ENCODE measurements around the gene KAZN.

Gene KAZN

DNA sequence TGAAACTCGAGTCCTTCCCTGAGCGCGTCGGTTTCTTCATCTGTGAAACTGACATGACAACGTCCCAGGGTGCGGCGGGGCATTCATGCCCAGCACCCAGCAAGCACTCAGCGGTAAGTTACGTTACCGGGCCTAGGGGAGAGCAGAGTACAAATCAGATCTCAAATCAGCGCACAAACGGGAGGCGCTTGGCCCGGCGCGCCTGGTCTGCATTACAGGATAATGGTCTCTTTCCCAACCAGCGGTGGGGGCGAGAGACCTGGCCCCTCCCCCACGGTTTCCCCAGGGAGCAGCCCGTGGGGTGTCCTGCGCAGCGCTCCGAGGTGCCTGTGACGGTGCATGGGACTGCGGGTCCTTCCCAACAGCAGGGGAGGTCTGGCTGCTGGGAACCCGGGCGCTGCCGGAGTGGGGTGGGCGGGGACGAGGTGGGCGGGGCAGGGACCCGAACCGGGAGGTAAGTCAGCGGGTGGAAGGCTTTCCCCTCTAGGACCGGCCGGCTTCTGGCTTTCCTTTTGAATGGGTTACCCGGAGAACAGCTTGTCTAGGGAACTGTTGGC, 556.1 kb downstream of the KAZN start:
- no peak for DNase-seq

- DNase-seq = no peak
These were observed 556.7 kb downstream of the KAZN start for GRCh38 chr1:15155191-15155590.

DNA sequence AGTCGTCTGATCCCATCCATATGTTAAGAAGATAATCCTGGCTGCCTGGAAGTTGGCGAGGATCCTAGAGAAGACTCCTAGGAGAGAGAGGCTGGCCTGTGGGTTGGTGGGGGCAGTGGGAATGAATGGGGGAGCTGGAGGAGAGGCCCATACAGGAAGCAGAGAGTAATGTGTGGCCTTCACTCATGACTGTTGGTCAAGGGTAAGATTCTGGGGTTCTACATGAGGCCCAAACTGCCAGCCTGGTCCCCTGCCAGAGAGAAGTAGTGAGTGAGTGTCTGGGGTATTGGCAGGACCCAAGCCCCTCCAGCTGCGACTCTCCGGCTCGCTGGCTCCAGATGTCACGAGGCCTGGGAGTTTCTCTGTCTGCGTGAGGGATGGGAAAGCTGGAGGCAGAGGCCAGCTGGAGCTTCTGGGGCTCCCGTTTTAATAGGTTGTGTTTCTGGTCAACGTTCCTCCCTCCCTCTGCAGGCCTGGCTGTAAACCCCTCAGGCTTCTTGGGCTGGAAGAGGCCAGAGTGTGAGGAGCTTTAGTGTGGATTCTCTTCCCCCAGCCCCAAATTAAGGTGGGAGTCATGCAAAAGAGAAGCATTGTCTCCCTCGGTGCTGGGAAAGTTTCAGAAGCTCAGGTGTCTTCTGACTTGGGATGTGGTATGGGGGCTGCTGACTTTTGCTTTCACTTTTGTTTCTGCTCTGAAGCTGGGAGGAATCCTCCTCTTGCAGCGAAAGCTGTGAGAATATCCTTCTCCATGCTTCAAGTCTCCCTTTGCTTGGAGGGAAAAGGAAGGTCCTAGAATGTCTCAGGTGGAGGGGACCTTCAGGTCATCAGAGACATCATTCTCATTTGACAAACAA, 557.6 kb downstream of the KAZN start:
- DNase-seq = peak; percentile 33

- DNase-seq = no peak
These were observed 558.4 kb downstream of the KAZN start for GRCh38 chr1:15156807-15157380.

GRCh38 chr1:15157524-15158399, 559.3 kb downstream of the KAZN start:
- no peak for DNase-seq

- peak; percentile 69 for DNase-seq
These were observed 560.2 kb downstream of the KAZN start for GRCh38 chr1:15158506-15159165.

- DNase-seq = no peak
These were observed 560.7 kb downstream of the KAZN start for GRCh38 chr1:15159166-15159555.

DNA sequence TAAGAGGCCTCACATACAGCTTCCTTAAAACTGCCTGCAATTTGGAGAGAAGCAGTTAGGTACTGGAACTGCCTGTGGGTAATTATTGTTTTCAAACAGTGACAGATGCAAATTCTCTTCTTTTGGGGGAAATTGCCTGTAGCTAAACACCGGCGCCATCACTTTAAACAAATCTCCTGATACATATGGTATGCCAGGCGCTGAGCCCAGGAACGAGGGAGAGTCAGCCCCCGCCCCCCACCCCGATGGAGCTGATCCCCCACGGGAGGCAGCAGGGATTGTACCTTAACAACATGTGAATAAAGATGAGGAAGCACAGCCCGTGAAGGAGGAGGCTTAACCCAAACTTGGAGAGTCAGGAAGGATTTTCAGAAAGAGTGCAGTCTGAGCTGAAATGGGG, 562.1 kb downstream of the KAZN start:
- DNase-seq = no peak

- DNase-seq = no peak
These were observed 568.9 kb downstream of the KAZN start for GRCh38 chr1:15167386-15167785.

All from fibroblast of upper back skin (primary cell).